ENCODE results near the gene AGMAT.

- TF ChIP-seq CTCF (IDR thresholded peaks at IDR 0.05) (no peak), POLR2A (IDR thresholded peaks at IDR 0.05) (no peak)
These were observed 40.4 kb upstream of the AGMAT start for GRCh38 chr1:15625056-15625917.
